ENCODE measurements around the gene HNRNPA3. TPM values are rescaled to one million over a fixed set of nuclear protein-coding genes. Genes with fewer than 3 reads are reported as not detected.
A peak's percentile ranks its signal among the peaks of the same experiment; 100 is the strongest.

HNRNPA3 gene
- total and polyA plus RNA-seq, 4 donors: 51.1 to 374 (median 228) TPM

DNA sequence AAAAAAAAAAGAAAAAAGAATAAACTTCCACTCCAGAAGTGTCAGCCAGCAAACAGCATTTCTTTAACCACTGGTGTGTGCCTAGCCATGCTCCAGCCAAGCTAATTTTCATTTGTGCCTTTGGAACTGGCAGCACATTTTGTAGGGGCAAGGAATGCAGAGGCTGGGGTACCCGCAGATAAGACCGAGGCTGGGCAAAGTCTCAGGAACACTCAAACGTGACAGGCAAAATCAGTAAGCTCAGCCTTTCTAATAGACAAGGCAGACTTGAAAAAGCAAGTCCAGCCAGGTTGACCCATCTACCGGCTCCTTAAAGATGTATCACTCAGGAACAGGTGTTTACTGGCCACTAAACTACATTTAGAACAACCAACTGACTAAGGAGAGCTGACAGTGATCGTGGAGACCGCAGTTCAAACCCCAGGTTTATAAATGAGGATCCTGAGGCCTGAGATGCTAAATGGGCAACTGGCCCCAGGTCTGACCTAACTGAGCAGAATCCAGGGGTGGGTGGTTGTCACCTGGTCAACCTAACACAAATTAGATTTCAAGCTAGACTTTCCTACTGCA lies 35.2 kb downstream of the HNRNPA3 start:
- Histone ChIP-seq H3K27ac (ENCODE audit: low read depth, low read length) (no peak overlapping the region), H3K4me3 (ENCODE audit: low read depth, low read length) (no peak overlapping the region), H3K4me1 (ENCODE audit: control insufficient read depth, insufficient read depth, low read length) (peaks cover 3% of the 10 kb centered on the region), H3K27me3 (ENCODE audit: control insufficient read depth, insufficient read depth, low read length) (no peaks in the 10 kb centered on the region), H3K36me3 (ENCODE audit: control insufficient read depth, insufficient read depth, low read length) (no peaks in the 10 kb centered on the region), H3K9me3 (ENCODE audit: control insufficient read depth, insufficient read depth, low read length) (no peaks in the 10 kb centered on the region)
- 92% methylated on average over 4 of the region's 6 CpGs for WGBS (ENCODE audit: insufficient coverage)
- DNase-seq (ENCODE audit: low read depth in 4 of 6, low spot score in 6 of 6): no peak

DNA sequence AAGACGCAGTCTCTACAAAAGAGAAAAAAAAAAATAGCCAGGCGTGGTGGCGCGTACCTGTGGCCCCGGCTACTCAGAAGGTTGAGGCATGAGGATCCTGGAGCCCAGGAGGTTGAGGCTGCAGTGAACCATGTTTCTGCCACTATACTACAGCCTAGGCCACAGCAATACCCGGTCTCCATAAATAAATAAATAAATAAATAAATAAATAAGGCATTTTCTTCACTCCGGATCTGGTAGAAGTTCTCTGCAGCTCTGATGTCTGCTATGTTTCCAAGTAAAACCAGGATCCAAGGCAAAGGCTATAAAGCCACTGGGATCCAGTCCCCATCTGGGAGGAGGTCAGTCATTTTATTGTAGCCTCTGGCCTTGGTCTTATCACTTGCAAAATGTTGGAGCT lies 36.4 kb downstream of the HNRNPA3 start:
- no peak for DNase-seq (ENCODE audit: low read depth in 4 of 6, low spot score in 6 of 6)
- Histone ChIP-seq H3K27me3 (ENCODE audit: control insufficient read depth, insufficient read depth, low read length) (no peaks in the 10 kb centered on the region), H3K36me3 (ENCODE audit: control insufficient read depth, insufficient read depth, low read length) (no peaks in the 10 kb centered on the region), H3K27ac (ENCODE audit: low read depth, low read length) (no peak overlapping the region), H3K4me3 (ENCODE audit: low read depth, low read length) (no peak overlapping the region), H3K9me3 (ENCODE audit: control insufficient read depth, insufficient read depth, low read length) (no peaks in the 10 kb centered on the region), H3K4me1 (ENCODE audit: control insufficient read depth, insufficient read depth, low read length) (no peaks in the 10 kb centered on the region)
- no CpG with 5 or more reads among the region's 7 CpGs for WGBS (ENCODE audit: insufficient coverage)

DNA sequence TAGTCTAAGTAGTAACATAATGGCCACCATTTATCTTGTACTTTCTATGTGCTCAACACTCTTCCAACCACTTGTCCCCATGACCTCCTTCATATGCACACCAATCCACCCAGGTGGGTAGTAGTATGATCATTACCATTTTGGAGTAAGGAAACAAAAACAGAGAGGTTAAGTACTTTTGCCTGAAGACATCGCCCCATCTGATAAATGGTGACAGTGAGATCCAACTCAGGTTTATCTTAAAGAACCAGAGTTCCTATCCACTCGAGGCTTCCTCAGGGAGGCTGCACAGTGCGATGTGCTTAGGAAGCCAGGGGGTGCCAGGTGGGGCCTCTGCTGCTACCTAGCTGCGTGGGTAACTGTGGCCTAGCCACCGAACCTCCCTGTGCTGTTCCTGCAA lies 37.9 kb downstream of the HNRNPA3 start:
- no peak overlapping the region for H3K27ac ChIP-seq (ENCODE audit: low read depth, low read length)
- H3K36me3 ChIP-seq (ENCODE audit: control insufficient read depth, insufficient read depth, low read length): no peaks in the 10 kb centered on the region
- H3K4me3 ChIP-seq (ENCODE audit: low read depth, low read length): no peak overlapping the region
- H3K27me3 ChIP-seq (ENCODE audit: control insufficient read depth, insufficient read depth, low read length): no peaks in the 10 kb centered on the region
- 87% methylated on average over 5 of the region's 5 CpGs for WGBS (ENCODE audit: insufficient coverage)
- no peaks in the 10 kb centered on the region for H3K9me3 ChIP-seq (ENCODE audit: control insufficient read depth, insufficient read depth, low read length)
- no peak for DNase-seq (ENCODE audit: low read depth in 4 of 6, low spot score in 6 of 6)
- H3K4me1 ChIP-seq (ENCODE audit: control insufficient read depth, insufficient read depth, low read length): no peaks in the 10 kb centered on the region

DNA sequence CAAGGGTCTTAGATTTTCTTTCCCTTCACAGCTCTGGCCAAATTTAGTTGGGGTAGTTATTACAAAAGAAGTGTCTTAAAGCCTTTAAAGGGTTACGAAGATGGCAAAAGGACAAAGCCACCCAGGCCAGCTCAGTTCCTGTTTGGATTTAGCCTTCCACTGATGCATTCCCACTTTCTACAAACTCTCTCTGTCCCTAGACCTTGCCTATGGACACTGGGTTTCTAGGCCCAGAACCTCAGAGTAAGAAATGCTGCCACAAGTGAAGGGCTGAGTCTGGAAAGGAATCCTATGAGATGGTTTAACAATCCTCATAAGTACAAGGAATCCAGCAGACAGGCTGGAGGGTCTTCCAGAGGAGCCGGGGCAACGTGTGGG lies 38.6 kb downstream of the HNRNPA3 start:
- Histone ChIP-seq H3K4me3 (ENCODE audit: low read depth, low read length) (no peak overlapping the region), H3K36me3 (ENCODE audit: control insufficient read depth, insufficient read depth, low read length) (no peaks in the 10 kb centered on the region), H3K27ac (ENCODE audit: low read depth, low read length) (no peak overlapping the region), H3K9me3 (ENCODE audit: control insufficient read depth, insufficient read depth, low read length) (no peaks in the 10 kb centered on the region), H3K4me1 (ENCODE audit: control insufficient read depth, insufficient read depth, low read length) (no peaks in the 10 kb centered on the region), H3K27me3 (ENCODE audit: control insufficient read depth, insufficient read depth, low read length) (no peaks in the 10 kb centered on the region)
- no CpG with 5 or more reads among the region's 3 CpGs for WGBS (ENCODE audit: insufficient coverage)
- no peak for DNase-seq (ENCODE audit: low read depth in 4 of 6, low spot score in 6 of 6)

GRCh38 chr2:177252808-177253531 lies 40.4 kb downstream of the HNRNPA3 start:
- peaks cover 2% of the 10 kb centered on the region for H3K9me3 ChIP-seq (ENCODE audit: control insufficient read depth, insufficient read depth, low read length)
- H3K27me3 ChIP-seq (ENCODE audit: control insufficient read depth, insufficient read depth, low read length): no peaks in the 10 kb centered on the region
- no peak overlapping the region for H3K4me3 ChIP-seq (ENCODE audit: low read depth, low read length)
- no peak overlapping the region for H3K27ac ChIP-seq (ENCODE audit: low read depth, low read length)
- WGBS (ENCODE audit: insufficient coverage): 93% methylated on average over 4 of the region's 5 CpGs
- no peaks in the 10 kb centered on the region for H3K4me1 ChIP-seq (ENCODE audit: control insufficient read depth, insufficient read depth, low read length)
- no peaks in the 10 kb centered on the region for H3K36me3 ChIP-seq (ENCODE audit: control insufficient read depth, insufficient read depth, low read length)
- DNase-seq (ENCODE audit: low read depth in 4 of 6, low spot score in 6 of 6): peak in 1 of 6 donors; percentile 57

DNA sequence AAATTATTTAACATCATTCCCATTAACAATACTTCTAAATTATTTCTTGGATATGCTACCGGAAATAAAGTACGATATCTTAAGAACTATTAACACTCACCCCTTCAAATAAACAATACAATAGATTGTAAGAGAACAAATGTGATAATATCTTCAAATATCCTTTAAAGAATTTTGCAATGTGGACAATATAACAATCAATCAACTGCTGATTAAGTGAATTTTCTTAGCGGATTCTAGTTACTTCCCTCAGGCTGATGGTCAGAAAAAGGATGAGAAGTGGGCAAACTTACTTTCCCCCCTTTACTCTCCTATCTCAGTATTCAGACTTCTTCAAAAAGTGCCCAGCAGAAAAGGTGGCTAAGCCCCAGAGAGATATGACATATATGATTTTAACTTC lies 41.1 kb downstream of the HNRNPA3 start:
- DNase-seq (ENCODE audit: low read depth in 4 of 6, low spot score in 6 of 6): no peak
- Histone ChIP-seq H3K27ac (ENCODE audit: low read depth, low read length) (no peak overlapping the region), H3K27me3 (ENCODE audit: control insufficient read depth, insufficient read depth, low read length) (no peaks in the 10 kb centered on the region), H3K9me3 (ENCODE audit: control insufficient read depth, insufficient read depth, low read length) (peaks cover 3% of the 10 kb centered on the region), H3K36me3 (ENCODE audit: control insufficient read depth, insufficient read depth, low read length) (no peaks in the 10 kb centered on the region), H3K4me3 (ENCODE audit: low read depth, low read length) (no peak overlapping the region), H3K4me1 (ENCODE audit: control insufficient read depth, insufficient read depth, low read length) (no peaks in the 10 kb centered on the region)
- no CpG with 5 or more reads among the region's 3 CpGs for WGBS (ENCODE audit: insufficient coverage)

GRCh38 chr2:177254433-177255226 lies 42.0 kb downstream of the HNRNPA3 start:
- Histone ChIP-seq H3K27me3 (ENCODE audit: control insufficient read depth, insufficient read depth, low read length) (no peaks in the 10 kb centered on the region), H3K36me3 (ENCODE audit: control insufficient read depth, insufficient read depth, low read length) (no peaks in the 10 kb centered on the region), H3K4me1 (ENCODE audit: control insufficient read depth, insufficient read depth, low read length) (no peaks in the 10 kb centered on the region), H3K27ac (ENCODE audit: low read depth, low read length) (no peak overlapping the region), H3K4me3 (ENCODE audit: low read depth, low read length) (no peak overlapping the region), H3K9me3 (ENCODE audit: control insufficient read depth, insufficient read depth, low read length) (peaks cover 3% of the 10 kb centered on the region)
- WGBS (ENCODE audit: insufficient coverage): 32% methylated on average over 5 of the region's 11 CpGs
- DNase-seq (ENCODE audit: low read depth in 4 of 6, low spot score in 6 of 6): no peak

- WGBS (ENCODE audit: insufficient coverage): no CpG with 5 or more reads among the region's 2 CpGs
- Histone ChIP-seq H3K9me3 (ENCODE audit: control insufficient read depth, insufficient read depth, low read length) (peaks cover 3% of the 10 kb centered on the region), H3K36me3 (ENCODE audit: control insufficient read depth, insufficient read depth, low read length) (no peaks in the 10 kb centered on the region), H3K4me3 (ENCODE audit: low read depth, low read length) (no peak overlapping the region), H3K27ac (ENCODE audit: low read depth, low read length) (no peak overlapping the region), H3K4me1 (ENCODE audit: control insufficient read depth, insufficient read depth, low read length) (no peaks in the 10 kb centered on the region), H3K27me3 (ENCODE audit: control insufficient read depth, insufficient read depth, low read length) (no peaks in the 10 kb centered on the region)
- no peak for DNase-seq (ENCODE audit: low read depth in 4 of 6, low spot score in 6 of 6)
Observed at GRCh38 chr2:177255227-177255601, 42.6 kb downstream of the HNRNPA3 start.

DNA sequence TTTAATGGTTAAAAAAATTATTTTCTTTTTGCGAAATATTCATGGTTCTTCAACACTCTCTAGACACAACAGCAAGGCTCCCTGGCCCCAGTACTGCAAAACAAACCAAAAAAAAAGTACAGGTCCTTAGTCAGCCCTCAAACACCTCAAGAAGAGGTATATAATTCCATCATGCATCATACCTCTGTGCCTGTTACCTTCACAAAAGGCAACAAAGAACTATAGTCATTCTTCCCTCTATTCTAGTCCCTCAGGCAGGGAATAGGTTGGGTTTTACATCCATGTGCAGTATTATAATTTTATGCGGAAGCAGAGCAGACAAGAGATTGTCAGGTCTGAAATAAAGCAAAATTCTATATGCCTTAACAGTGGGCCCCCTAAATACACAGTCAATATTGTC lies 43.4 kb downstream of the HNRNPA3 start:
- no peak overlapping the region for H3K27ac ChIP-seq (ENCODE audit: low read depth, low read length)
- H3K36me3 ChIP-seq (ENCODE audit: control insufficient read depth, insufficient read depth, low read length): no peaks in the 10 kb centered on the region
- no peak for DNase-seq (ENCODE audit: low read depth in 4 of 6, low spot score in 6 of 6)
- H3K4me3 ChIP-seq (ENCODE audit: low read depth, low read length): no peak overlapping the region
- no peaks in the 10 kb centered on the region for H3K27me3 ChIP-seq (ENCODE audit: control insufficient read depth, insufficient read depth, low read length)
- H3K4me1 ChIP-seq (ENCODE audit: control insufficient read depth, insufficient read depth, low read length): peaks cover 4% of the 10 kb centered on the region
- H3K9me3 ChIP-seq (ENCODE audit: control insufficient read depth, insufficient read depth, low read length): peaks cover 3% of the 10 kb centered on the region
- no CpG with 5 or more reads among the region's 2 CpGs for WGBS (ENCODE audit: insufficient coverage)
